GM10266 (cell line): ENCODE results near the gene PRMT1.

ENCODE experiments used
- DNase-seq: peaks from one replicate; pipeline ENCODE4 v3.0.0; 2012; ENCODE audit errors: extremely low spot score
- CTCF ChIP-seq: IDR thresholded peaks from 2 replicates; pipeline ENCODE4 v1.5.1; 2012; ENCODE audit warnings: mild to moderate bottlenecking, low read depth; ENCODE audit not compliant: control insufficient read depth, insufficient read depth; ENCODE audit errors: missing control alignments

PRMT1 gene

GRCh38 chr19:49676784-49677230, 264 bp upstream of the PRMT1 start:
- peak; percentile 98 for DNase-seq
- no peak for TF ChIP-seq CTCF

GRCh38 chr19:49677901-49678674, 1.0 kb downstream of the PRMT1 start:
- peak; percentile 70 for TF ChIP-seq CTCF
- peak; percentile 84 for DNase-seq

GRCh38 chr19:49678985-49679770, 2.1 kb downstream of the PRMT1 start:
- DNase-seq: no peak

GRCh38 chr19:49679771-49680413, 2.8 kb downstream of the PRMT1 start:
- TF ChIP-seq CTCF: no peak
- no peak for DNase-seq

More at GRCh38 chr19:49678985-49679770, 2.1 kb downstream of the PRMT1 start:
- TF ChIP-seq CTCF: no peak

- peak; percentile 100 for TF ChIP-seq CTCF
- DNase-seq: peak; percentile 96
These were observed 3.6 kb downstream of the PRMT1 start for GRCh38 chr19:49680421-49681351.

- no peak for TF ChIP-seq CTCF
- no peak for DNase-seq
These were observed 4.8 kb downstream of the PRMT1 start for GRCh38 chr19:49681830-49682229.
